ENCODE data around the gene CITED4.

CITED4 gene

DNA sequence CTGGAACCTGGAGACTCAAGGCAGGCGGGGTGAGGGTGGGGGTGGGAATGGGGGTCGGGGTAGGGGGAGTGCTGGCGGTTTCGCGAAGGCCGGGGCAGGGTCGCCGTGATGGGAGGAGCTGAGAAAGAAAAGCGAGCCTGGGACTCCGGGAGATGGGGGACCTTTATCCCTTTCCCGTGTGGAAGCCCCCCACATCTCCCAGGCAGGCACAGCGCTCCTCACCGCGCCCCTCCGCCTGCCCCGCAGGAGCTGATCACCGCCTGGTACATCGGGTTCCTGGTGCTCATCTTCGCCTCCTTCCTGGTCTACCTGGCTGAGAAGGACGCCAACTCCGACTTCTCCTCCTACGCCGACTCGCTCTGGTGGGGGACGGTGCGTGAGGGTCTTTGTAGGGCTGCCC, 43.1 kb downstream of the CITED4 start:
- Histone ChIP-seq H3K9ac (ENCODE audit: low read depth, low read length) (no peak overlapping the region), H3K79me2 (ENCODE audit: insufficient read depth, low read length) (no peaks in the 10 kb centered on the region), H3K4me3 (ENCODE audit: low read depth in 1 of 2, low read length in 2 of 2) (no peak overlapping the region), H3K27ac (ENCODE audit: low read length) (no peak overlapping the region), H2AFZ (ENCODE audit: low read depth, low read length) (no peak overlapping the region), H3K36me3 (ENCODE audit: insufficient read depth, low read length) (no peaks in the 10 kb centered on the region), H3K4me2 (ENCODE audit: insufficient read depth, low read length) (no peak overlapping the region), H3K27me3 (ENCODE audit: insufficient read depth, low read length, poor library complexity) (no peaks in the 10 kb centered on the region), H4K20me1 (ENCODE audit: insufficient read depth, low read length) (no peaks in the 10 kb centered on the region), H3K9me3 (ENCODE audit: insufficient read depth, low read length, severe bottlenecking) (no peaks in the 10 kb centered on the region), H3K4me1 (ENCODE audit: insufficient read depth, low read length) (no peaks in the 10 kb centered on the region)
- TF ChIP-seq, protein P1, sequence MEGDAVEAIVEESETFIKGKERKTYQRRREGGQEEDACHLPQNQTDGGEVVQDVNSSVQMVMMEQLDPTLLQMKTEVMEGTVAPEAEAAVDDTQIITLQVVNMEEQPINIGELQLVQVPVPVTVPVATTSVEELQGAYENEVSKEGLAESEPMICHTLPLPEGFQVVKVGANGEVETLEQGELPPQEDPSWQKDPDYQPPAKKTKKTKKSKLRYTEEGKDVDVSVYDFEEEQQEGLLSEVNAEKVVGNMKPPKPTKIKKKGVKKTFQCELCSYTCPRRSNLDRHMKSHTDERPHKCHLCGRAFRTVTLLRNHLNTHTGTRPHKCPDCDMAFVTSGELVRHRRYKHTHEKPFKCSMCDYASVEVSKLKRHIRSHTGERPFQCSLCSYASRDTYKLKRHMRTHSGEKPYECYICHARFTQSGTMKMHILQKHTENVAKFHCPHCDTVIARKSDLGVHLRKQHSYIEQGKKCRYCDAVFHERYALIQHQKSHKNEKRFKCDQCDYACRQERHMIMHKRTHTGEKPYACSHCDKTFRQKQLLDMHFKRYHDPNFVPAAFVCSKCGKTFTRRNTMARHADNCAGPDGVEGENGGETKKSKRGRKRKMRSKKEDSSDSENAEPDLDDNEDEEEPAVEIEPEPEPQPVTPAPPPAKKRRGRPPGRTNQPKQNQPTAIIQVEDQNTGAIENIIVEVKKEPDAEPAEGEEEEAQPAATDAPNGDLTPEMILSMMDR (IDR thresholded peaks at IDR 0.05; ENCODE audit: borderline replicate concordance, extremely low read depth, low read length, poor library complexity, severe bottlenecking), result no peak
- no peak for TF ChIP-seq EZH2 (IDR thresholded peaks at IDR 0.05; ENCODE audit: borderline replicate concordance, low read depth, low read length, severe bottlenecking)
- no peak for DNase-seq
- ATAC-seq (ENCODE audit: insufficient read depth, low read depth), result no peak

DNA sequence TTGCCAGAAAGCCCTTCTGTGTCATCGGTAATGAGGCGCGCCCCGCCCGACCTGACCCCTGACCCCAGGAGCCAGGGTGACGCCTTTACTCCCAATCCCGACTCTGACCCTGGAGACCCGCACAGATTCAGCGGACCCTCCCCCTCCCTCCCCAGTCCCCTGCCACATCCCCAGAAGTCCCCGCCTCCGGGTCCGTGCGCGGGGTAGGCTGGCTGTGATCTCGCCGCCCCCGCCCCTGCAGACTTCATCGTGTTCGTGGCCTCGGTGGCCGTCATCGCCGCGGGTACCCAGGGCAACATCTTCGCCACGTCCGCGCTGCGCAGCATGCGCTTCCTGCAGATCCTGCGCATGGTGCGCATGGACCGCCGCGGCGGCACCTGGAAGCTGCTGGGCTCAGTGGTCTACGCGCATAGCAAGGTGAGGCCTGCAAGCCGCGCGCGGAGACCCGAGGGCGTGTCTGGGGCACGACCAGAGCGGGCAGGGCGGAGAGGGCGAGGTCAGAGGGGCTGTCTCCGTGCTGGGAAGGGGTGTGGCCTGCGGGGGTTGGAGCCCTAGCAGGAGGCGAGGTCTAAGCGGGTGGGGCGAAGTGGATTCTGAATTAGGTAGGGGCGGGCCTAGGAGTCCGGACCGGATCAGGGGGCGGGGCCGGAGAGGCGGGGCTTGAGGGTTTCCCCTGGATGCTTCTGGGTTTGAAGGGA, 43.8 kb downstream of the CITED4 start:
- Histone ChIP-seq H2AFZ (ENCODE audit: low read depth, low read length) (no peak overlapping the region), H3K27ac (ENCODE audit: low read length) (no peak overlapping the region), H4K20me1 (ENCODE audit: insufficient read depth, low read length) (no peaks in the 10 kb centered on the region), H3K4me3 (ENCODE audit: low read depth in 1 of 2, low read length in 2 of 2) (no peak overlapping the region), H3K27me3 (ENCODE audit: insufficient read depth, low read length, poor library complexity) (no peaks in the 10 kb centered on the region), H3K9me3 (ENCODE audit: insufficient read depth, low read length, severe bottlenecking) (no peaks in the 10 kb centered on the region), H3K4me2 (ENCODE audit: insufficient read depth, low read length) (no peak overlapping the region), H3K9ac (ENCODE audit: low read depth, low read length) (no peak overlapping the region), H3K36me3 (ENCODE audit: insufficient read depth, low read length) (no peaks in the 10 kb centered on the region), H3K4me1 (ENCODE audit: insufficient read depth, low read length) (no peaks in the 10 kb centered on the region), H3K79me2 (ENCODE audit: insufficient read depth, low read length) (no peaks in the 10 kb centered on the region)
- DNase-seq (no peak), ATAC-seq (ENCODE audit: insufficient read depth, low read depth) (no peak)
- TF ChIP-seq, protein P1 (IDR thresholded peaks at IDR 0.05; ENCODE audit: borderline replicate concordance, extremely low read depth, low read length, poor library complexity, severe bottlenecking), result no peak
- TF ChIP-seq EZH2 (IDR thresholded peaks at IDR 0.05; ENCODE audit: borderline replicate concordance, low read depth, low read length, severe bottlenecking), result no peak

DNA sequence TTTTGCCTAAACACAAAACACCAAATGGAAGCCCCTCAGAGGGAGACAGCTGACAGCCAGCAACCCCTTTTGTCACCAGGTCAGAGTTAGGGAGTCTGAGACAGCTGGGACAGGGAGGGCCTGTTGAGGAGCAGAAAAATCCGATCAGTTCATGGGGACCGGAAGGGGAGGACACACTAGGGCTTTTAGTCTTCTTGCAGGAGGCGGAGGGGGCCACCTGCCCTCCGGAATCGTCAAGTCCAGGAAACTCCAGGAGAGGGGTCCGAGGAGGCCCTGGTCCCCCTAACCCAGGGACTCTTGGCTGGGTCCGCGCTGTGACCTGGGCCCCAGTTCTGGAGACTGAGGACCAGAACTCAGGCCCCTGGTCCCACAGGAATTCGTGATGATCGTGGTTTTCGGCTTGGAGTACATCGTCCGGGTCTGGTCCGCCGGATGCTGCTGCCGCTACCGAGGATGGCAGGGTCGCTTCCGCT, 44.3 kb downstream of the CITED4 start:
- TF ChIP-seq, protein P1 (IDR thresholded peaks at IDR 0.05; ENCODE audit: borderline replicate concordance, extremely low read depth, low read length, poor library complexity, severe bottlenecking), result no peak
- Histone ChIP-seq H3K27ac (ENCODE audit: low read length) (no peak overlapping the region), H4K20me1 (ENCODE audit: insufficient read depth, low read length) (no peaks in the 10 kb centered on the region), H3K36me3 (ENCODE audit: insufficient read depth, low read length) (no peaks in the 10 kb centered on the region), H3K27me3 (ENCODE audit: insufficient read depth, low read length, poor library complexity) (no peaks in the 10 kb centered on the region), H3K9ac (ENCODE audit: low read depth, low read length) (no peak overlapping the region), H3K4me2 (ENCODE audit: insufficient read depth, low read length) (no peak overlapping the region), H3K9me3 (ENCODE audit: insufficient read depth, low read length, severe bottlenecking) (no peaks in the 10 kb centered on the region), H3K4me3 (ENCODE audit: low read depth in 1 of 2, low read length in 2 of 2) (no peak overlapping the region), H3K79me2 (ENCODE audit: insufficient read depth, low read length) (no peaks in the 10 kb centered on the region), H3K4me1 (ENCODE audit: insufficient read depth, low read length) (no peaks in the 10 kb centered on the region), H2AFZ (ENCODE audit: low read depth, low read length) (no peak overlapping the region)
- ATAC-seq (ENCODE audit: insufficient read depth, low read depth) (no peak), DNase-seq (no peak)

Measured in DND-41 (cell line).